OCI-LY3 (cell line): ENCODE results near the gene CCDC86.
A peak's percentile ranks its signal among the peaks of the same experiment; 100 is the strongest.

Experiments
- H2AFZ ChIP-seq: fragments of 200-600, 300-600 bp; shearing (Covaris generic); 2 replicates; pipeline ENCODE4 v1.6.0; 2014; ENCODE audit warnings: antibody characterized with exemption, low read depth, low read length
- H3K27ac ChIP-seq: fragments of 200-600, 300-600 bp; sonication (generic); 2 replicates; pipeline ENCODE4 v1.5.1; 2014; ENCODE audit warnings: mild to moderate bottlenecking, low read length, moderate library complexity, mixed read lengths
- H3K27me3 ChIP-seq: fragments of 200-600, 300-600 bp; sonication (generic); 2 replicates; pipeline ENCODE4 v1.6.1; 2014; ENCODE audit warnings: low read depth, low read length, mixed read lengths
- H3K36me3 ChIP-seq: fragments of 200-600, 300-600 bp; sonication (generic); replicated peaks from 2 replicates; pipeline ENCODE3; 2014; ENCODE audit warnings: low read depth, low read length, mixed read lengths
- H3K4me1 ChIP-seq: fragments of 300-600, 200-600 bp; sonication (generic); 2 replicates; pipeline ENCODE4 v1.6.1; 2014; ENCODE audit warnings: low read length, mixed read lengths
- H3K4me2 ChIP-seq: fragments of 200-600, 300-600 bp; sonication (generic); 2 replicates; pipeline ENCODE4 v1.6.1; 2014; ENCODE audit warnings: low read length, mixed read lengths
- H3K4me3 ChIP-seq: fragments of 300-600, 200-600 bp; sonication (generic); 2 replicates; pipeline ENCODE4 v1.5.1; 2014; ENCODE audit warnings: antibody characterized with exemption, mild to moderate bottlenecking, low read length, moderate library complexity
- H3K79me2 ChIP-seq: fragments of 300-600, 200-600 bp; shearing (Covaris generic); 2 replicates; pipeline ENCODE4 v1.6.1; 2014; ENCODE audit warnings: mild to moderate bottlenecking, low read length, mixed read lengths
- H3K9ac ChIP-seq: fragments of 300-600, 200-600 bp; shearing (Covaris generic); 2 replicates; pipeline ENCODE4 v1.6.0; 2014; ENCODE audit warnings: mild to moderate bottlenecking, low read length, moderate library complexity
- H3K9me3 ChIP-seq: fragments of 200-600, 300-600 bp; shearing (Covaris generic); 2 replicates; pipeline ENCODE4 v1.6.1; 2014; ENCODE audit warnings: low read length, mixed read lengths; ENCODE audit not compliant: insufficient read depth
- H4K20me1 ChIP-seq: fragments of 200-600, 300-600 bp; sonication (generic); 2 replicates; pipeline ENCODE4 v1.6.1; 2016; ENCODE audit warnings: low read length, mixed read lengths; ENCODE audit not compliant: insufficient read depth
- EZH2phosphoT487 ChIP-seq: fragments of 200-600 bp; shearing (Covaris generic); IDR thresholded peaks from 2 replicates; pipeline ENCODE4 v1.6.1; 2018; ENCODE audit warnings: antibody characterized with exemption, mixed run types, low read depth
- TF ChIP-seq, protein P1 (sequence below): fragments of 200-600, 300-600 bp; sonication (generic); IDR thresholded peaks from 2 replicates; pipeline ENCODE4 v1.5.1; 2014; ENCODE audit warnings: antibody characterized with exemption, low read length, low read depth

CCDC86 gene

DNA sequence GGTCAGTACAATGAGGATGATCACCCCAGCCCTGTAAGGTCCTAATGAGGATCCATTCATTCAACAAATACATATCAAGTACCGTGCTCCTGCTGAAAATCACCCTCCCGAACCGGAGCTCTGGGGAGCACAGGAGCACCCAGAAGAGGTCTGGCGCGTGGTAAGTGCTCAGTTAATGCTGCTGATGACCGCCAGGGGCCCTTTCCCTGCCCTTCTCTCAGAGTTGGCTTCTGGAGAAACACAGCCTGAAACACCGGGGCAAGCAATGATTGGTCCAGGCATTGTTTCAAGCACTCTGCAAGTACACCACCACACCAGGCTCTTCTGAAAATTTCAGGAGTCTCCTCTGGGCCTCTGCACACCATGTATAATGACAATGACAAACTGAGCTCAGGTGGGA is 3.8 kb upstream of the CCDC86 start:
- H4K20me1 ChIP-seq, result no peaks in the 10 kb centered on the region
- H3K4me3 ChIP-seq, result no peak overlapping the region
- H3K9me3 ChIP-seq, result no peaks in the 10 kb centered on the region
- no peak overlapping the region for H2AFZ ChIP-seq
- H3K36me3 ChIP-seq, result no peaks in the 10 kb centered on the region
- H3K27me3 ChIP-seq, result no peaks in the 10 kb centered on the region
- H3K4me2 ChIP-seq, result no peak overlapping the region
- TF ChIP-seq, protein P1, sequence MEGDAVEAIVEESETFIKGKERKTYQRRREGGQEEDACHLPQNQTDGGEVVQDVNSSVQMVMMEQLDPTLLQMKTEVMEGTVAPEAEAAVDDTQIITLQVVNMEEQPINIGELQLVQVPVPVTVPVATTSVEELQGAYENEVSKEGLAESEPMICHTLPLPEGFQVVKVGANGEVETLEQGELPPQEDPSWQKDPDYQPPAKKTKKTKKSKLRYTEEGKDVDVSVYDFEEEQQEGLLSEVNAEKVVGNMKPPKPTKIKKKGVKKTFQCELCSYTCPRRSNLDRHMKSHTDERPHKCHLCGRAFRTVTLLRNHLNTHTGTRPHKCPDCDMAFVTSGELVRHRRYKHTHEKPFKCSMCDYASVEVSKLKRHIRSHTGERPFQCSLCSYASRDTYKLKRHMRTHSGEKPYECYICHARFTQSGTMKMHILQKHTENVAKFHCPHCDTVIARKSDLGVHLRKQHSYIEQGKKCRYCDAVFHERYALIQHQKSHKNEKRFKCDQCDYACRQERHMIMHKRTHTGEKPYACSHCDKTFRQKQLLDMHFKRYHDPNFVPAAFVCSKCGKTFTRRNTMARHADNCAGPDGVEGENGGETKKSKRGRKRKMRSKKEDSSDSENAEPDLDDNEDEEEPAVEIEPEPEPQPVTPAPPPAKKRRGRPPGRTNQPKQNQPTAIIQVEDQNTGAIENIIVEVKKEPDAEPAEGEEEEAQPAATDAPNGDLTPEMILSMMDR, result no peak
- no peak for TF ChIP-seq EZH2phosphoT487
- no peak overlapping the region for H3K27ac ChIP-seq
- H3K79me2 ChIP-seq, result peaks cover 21% of the 10 kb centered on the region
- H3K9ac ChIP-seq, result no peak overlapping the region
- peaks cover 73% of the 10 kb centered on the region for H3K4me1 ChIP-seq

DNA sequence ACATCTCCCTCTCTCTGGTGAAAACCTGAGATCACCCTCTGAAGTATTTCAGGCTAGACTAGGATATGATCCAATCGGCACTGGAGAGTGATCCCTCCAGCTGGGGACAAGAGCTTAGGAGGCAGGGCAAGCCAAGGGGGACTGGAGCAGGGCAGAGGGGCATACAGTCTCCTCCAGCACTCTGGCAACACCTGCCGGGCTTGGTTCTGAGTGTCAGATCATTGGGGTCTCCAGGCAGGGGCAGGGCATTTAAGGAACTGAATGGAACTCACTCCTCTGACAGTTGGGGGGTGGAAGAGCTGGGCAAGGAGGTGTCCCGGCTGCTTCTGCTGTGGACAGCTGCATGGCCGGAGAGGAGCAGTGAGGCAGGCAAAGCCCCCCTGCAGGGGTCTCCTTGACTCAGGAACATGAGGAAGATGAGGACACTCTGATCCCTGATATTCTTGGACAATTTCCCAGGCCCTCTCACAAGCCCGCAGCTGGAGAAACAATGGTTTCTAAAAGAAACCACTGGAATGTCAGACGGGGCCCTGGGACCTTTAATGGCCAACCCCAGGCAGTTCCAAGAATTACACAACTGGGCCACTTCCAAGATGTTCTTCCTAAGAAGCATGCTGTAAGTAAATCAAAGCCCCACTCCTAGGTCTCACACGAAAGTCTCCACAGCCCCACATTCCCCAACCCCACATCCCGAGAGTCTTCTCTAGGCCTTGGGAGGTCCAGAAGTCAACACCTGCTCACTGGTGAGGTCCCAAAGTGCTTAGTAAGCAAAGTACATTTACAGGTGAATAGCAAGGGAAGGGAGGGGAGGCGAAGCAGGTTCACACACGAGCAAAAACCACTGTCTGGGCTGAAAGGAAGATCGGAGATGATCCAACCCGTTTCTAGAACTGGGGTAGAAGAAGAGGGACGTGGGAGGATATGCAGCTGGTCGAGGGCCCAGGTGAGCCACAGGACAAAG is 1.2 kb upstream of the CCDC86 start:
- Histone ChIP-seq H3K79me2 (peaks cover 47% of the 10 kb centered on the region), H3K36me3 (peaks cover 23% of the 10 kb centered on the region), H3K9ac (no peak overlapping the region), H3K9me3 (no peaks in the 10 kb centered on the region), H3K4me2 (peak overlapping the region; percentile 81), H2AFZ (no peak overlapping the region), H3K27ac (no peak overlapping the region), H3K27me3 (no peaks in the 10 kb centered on the region), H3K4me3 (peak overlapping the region; percentile 84), H3K4me1 (peaks cover 66% of the 10 kb centered on the region), H4K20me1 (peaks cover 15% of the 10 kb centered on the region)
- TF ChIP-seq, protein P1, result no peak
- TF ChIP-seq EZH2phosphoT487, result no peak

- H3K4me1 ChIP-seq, result peaks cover 45% of the 10 kb centered on the region
- H3K27ac ChIP-seq, result peak overlapping the region; percentile 43
- peaks cover 35% of the 10 kb centered on the region for H3K36me3 ChIP-seq
- peak overlapping the region; percentile 84 for H3K4me3 ChIP-seq
- peaks cover 69% of the 10 kb centered on the region for H3K79me2 ChIP-seq
- peak overlapping the region; percentile 92 for H3K4me2 ChIP-seq
- no peak for TF ChIP-seq EZH2phosphoT487
- TF ChIP-seq, protein P1, result no peak
- no peak overlapping the region for H2AFZ ChIP-seq
- H3K9me3 ChIP-seq, result no peaks in the 10 kb centered on the region
- H3K9ac ChIP-seq, result peak overlapping the region; percentile 85
- H4K20me1 ChIP-seq, result peaks cover 15% of the 10 kb centered on the region
- H3K27me3 ChIP-seq, result no peaks in the 10 kb centered on the region
These were observed 1.0 kb downstream of the CCDC86 start for GRCh38 chr11:60842668-60843600.
